ENCODE measurements around the gene NRG3.

DNA sequence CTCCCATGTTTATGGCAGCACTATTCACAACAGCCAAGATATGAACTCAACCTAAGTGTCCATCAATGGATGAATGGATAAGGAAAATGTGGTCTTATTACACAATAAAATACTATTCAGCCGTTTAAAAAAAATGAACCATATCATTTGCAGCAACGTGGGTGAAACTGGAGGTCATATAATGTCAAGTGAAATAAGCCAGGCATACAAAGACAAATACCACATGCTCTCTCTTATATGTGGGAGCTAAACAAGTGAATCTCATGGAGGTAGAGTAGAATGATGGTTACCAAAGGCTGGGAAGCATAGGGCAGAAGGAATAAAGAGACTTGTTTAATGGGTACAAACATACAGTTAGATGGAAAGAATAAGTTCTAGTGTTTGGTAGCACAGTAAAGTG lies 699.1 kb downstream of the NRG3 start:
- TF ChIP-seq, protein P1, sequence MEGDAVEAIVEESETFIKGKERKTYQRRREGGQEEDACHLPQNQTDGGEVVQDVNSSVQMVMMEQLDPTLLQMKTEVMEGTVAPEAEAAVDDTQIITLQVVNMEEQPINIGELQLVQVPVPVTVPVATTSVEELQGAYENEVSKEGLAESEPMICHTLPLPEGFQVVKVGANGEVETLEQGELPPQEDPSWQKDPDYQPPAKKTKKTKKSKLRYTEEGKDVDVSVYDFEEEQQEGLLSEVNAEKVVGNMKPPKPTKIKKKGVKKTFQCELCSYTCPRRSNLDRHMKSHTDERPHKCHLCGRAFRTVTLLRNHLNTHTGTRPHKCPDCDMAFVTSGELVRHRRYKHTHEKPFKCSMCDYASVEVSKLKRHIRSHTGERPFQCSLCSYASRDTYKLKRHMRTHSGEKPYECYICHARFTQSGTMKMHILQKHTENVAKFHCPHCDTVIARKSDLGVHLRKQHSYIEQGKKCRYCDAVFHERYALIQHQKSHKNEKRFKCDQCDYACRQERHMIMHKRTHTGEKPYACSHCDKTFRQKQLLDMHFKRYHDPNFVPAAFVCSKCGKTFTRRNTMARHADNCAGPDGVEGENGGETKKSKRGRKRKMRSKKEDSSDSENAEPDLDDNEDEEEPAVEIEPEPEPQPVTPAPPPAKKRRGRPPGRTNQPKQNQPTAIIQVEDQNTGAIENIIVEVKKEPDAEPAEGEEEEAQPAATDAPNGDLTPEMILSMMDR (IDR thresholded peaks at IDR 0.05) = no peak
- TF ChIP-seq, protein P2, sequence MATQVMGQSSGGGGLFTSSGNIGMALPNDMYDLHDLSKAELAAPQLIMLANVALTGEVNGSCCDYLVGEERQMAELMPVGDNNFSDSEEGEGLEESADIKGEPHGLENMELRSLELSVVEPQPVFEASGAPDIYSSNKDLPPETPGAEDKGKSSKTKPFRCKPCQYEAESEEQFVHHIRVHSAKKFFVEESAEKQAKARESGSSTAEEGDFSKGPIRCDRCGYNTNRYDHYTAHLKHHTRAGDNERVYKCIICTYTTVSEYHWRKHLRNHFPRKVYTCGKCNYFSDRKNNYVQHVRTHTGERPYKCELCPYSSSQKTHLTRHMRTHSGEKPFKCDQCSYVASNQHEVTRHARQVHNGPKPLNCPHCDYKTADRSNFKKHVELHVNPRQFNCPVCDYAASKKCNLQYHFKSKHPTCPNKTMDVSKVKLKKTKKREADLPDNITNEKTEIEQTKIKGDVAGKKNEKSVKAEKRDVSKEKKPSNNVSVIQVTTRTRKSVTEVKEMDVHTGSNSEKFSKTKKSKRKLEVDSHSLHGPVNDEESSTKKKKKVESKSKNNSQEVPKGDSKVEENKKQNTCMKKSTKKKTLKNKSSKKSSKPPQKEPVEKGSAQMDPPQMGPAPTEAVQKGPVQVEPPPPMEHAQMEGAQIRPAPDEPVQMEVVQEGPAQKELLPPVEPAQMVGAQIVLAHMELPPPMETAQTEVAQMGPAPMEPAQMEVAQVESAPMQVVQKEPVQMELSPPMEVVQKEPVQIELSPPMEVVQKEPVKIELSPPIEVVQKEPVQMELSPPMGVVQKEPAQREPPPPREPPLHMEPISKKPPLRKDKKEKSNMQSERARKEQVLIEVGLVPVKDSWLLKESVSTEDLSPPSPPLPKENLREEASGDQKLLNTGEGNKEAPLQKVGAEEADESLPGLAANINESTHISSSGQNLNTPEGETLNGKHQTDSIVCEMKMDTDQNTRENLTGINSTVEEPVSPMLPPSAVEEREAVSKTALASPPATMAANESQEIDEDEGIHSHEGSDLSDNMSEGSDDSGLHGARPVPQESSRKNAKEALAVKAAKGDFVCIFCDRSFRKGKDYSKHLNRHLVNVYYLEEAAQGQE (IDR thresholded peaks at IDR 0.05; ENCODE audit: insufficient read depth in 1 of 2, low read depth in 2 of 2, low read length in 1 of 2) = no peak
- TF ChIP-seq POLR2AphosphoS5 (IDR thresholded peaks at IDR 0.05; ENCODE audit: low read depth, low read length) (no peak), TCF7L2 (IDR thresholded peaks at IDR 0.05; ENCODE audit: low read depth, low read length) (no peak)

Data from Panc1 (cell line).